Effector CD4-positive, alpha-beta T cell (primary cell): ENCODE results near the gene SELENOS.

Source experiments
- DNase-seq: peaks from one replicate; pipeline ENCODE4 v3.0.0-alpha.2; 2020
- total RNA-seq: gene quantifications from one replicate; lab custom pipeline; 2026; lab: John Stamatoyannopoulos, UW

SELENOS gene, protein sequence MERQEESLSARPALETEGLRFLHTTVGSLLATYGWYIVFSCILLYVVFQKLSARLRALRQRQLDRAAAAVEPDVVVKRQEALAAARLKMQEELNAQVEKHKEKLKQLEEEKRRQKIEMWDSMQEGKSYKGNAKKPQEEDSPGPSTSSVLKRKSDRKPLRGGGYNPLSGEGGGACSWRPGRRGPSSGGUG
- total RNA-seq: 24.4 reads per million, percentile 51 among the genes with 10 or more reads in this experiment

DNA sequence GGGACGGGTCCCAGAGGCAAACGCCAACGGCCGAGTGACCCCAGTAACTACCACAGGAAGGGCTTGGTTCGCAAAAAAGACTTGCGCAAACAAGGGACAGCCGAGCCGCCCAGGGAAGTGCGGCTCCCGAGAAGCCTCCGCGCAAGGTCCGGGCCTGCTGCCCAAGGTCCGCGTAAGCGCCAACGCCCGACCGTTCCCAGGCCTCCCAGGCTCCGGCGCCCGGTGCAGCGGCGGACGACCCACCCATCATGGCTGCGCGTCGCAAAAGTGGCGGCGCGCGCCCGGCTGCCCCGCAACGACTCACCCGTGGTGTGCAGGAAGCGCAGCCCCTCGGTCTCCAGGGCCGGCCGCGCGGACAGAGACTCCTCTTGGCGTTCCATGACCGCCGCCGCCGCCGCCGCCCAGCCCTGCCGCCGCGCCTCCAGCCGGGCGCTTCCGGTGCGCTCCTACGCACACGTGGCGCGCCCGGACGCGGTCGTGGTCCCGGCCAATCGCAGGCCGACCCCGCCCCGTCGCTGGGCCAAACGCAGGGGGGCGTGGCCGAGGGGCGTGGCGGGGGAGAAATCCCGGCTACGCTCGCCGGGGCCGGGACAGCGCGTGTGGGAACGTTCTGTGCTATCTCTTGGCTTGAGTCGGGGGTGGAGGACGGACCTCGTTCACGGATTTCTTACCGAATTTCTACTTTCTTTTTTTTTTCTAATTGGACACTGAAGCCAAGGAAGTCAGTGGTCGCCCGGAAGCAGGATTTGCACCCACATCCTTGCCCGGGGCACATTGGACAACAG lies at the start of gene SELENOS:
Gene SELENOS (minus strand): TSS at position 448 of the 785 bp plus-strand sequence. CDS start 68 bp downstream, at position 380.
- DNase-seq: peak; percentile 86

DNA sequence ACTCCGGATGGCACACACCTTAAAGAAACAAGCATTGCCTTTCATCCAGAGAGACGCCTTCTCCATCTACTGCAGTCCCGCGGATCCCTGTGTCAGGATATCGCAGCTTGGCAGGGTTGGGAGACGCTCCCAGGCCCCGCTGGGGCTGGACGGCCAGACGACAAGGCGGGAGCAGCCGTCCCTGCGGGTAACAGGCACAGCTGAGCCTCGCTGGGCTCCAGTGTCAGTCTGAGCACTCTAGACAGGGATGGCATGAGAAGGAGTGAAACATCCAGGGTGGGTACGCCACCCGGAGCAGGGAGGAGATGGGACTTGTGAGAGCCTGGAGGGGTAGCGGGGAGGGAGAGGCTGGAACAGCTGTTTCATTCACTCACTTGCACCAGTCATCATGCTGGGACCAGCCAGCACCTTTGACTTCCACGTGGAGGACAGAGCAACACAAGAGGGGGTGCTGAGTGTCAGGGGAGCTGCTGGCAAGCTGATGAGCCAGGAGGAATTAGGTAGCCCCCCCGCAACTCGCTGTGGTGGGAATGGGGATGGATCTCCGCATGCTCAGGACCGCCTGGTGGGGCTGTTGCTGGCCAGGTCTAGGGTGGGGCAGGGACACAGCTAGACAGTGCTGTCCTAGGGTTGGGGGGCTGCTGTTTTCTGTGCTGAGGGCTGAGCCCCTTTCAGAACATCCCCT lies 49.3 kb upstream of the SELENOS start:
- no peak for DNase-seq

DNA sequence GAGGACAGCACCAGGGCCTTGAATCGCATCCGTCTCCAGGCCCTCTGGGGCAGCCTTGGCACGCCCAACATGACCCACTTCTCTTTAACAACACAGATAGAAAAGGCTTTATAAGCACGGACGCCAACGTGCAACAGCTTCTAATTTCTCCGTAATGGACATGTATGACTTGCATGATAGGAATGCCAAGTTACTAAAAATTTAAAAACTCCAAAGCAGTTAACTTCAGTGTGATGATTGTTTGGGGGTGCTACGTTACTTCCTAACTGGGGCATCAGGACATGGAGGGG lies 48.7 kb upstream of the SELENOS start:
- no peak for DNase-seq

DNA sequence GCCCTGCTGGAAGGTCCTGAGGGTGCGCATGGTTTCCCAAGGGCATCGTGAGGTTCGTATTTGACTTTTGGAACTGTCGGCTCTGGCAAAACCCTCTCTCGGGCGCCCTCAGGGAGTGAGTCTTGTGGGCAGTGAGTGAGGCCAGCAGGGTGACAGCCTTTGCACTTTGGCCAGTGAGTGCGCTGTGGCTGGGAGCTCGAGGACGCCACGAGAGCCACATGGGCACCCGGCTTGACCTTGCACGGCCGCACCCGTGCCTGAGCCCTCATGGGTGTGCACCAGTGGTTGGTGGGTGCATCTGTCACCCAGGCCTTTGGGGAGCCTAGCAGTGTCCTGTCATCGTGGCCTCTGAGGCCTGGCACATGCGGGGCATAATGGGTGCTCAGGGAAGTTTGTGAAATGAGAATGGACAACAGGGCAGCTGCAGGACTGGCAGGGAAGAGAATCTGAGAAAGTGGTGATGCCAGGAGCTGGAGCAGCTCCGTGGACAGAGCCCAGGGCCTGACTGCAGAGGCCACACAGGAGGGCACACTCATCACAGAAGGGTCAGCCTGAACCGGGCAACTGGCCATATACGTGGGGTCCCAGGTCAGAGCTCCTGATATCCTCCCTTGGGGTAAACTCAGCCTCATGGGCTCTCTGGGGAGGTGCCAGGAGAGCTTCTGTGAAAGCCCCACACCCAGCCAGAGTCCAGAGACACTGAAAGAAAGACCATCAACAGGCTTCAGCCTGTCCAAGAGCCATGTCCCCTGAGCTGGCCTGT lies 48.2 kb upstream of the SELENOS start:
- no peak for DNase-seq

DNA sequence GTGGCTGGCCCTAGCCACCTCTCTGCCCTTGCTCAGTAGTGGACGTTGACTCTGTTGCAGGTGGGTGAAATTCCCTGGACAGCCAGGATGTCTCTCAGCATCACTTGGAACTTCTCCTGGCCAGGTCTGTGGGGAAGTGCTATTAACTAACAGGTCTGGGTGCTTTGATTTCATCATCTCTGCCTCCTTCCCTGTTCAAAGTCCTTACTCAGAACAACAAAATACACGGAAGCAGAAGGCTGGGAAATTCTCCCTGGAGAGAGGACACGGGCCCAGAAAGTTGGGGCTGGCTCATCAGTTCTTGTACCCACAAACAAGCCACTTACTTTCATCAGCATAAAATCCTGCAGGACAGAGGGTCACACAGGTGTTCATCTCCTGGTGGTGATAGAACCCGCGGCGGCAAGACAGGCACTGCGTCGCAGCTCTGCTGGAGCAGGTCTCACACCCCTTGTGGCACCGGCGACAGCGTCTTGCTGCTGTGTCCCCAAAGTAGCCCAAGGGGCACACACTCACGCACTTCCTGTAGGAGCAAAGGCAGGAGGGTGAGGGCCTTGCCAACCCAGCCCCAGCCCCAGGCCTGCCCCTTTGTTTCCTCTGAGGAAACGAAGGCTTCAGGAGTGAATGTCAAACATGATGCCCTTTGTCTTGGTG lies 47.4 kb upstream of the SELENOS start:
- DNase-seq: no peak

DNA sequence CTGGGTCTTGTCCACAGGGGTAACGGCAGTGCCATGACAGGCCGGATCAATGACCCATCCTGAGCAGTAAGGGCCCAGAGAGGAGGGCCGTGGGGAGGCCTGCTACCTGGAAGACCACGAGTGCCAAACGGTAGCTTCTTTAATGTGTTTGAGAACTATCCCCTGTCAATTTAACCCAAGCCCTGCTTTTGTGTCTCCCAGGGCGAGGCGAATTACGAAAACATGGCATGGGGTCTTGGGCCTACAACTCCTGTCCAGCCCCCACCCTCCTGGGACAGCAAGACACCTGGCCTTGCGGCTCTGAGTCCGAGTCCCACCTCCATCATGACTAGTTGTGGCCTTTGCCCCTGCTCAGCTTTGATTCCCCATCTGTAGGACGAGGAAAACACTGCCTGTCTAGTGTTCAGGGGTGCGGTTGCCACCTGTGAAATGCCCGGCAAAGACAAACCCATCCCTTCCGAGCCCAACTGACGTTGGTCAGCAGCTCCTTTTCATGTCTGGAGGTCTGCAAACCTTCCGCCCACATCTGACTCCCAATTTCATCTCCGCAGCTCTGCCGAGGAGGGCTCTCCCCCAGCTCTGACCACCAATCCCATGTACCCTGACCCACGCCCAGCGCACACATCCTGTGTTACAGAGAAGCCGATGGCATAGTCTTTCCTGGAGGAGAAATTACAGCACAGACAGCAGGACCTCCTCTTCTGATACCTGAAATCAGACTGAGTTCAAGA lies 46.7 kb upstream of the SELENOS start:
- no peak for DNase-seq

DNA sequence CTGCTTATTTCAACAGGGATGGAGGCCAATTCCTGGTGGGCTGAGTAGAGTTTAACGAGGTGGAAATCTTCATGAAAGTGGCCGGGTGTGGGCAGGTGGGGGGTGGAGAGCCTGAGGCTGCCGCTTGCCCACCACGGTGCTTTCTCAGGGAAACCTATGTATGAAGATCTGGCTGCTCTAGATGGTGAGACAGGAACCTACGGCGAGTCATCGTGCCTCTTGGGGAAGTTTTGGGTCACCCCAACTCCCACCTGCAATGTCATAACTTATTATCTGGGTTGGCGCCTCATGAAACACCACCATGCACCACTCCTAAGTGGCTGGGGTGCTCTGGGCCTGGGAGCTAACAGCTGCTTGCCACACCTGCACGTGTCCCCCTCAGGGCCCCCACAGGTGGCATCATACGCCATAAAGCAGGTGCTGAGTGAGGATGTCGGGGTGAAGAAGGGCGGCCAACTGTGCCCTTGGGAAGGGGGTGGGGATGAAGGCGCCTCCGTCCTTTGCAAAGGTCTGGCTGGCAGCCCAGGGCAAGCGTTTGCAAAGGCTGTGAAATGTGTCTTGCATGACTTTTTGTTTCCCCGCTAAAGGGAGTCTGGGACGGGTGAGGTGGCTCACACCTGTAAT lies 45.7 kb upstream of the SELENOS start:
- DNase-seq: no peak

DNA sequence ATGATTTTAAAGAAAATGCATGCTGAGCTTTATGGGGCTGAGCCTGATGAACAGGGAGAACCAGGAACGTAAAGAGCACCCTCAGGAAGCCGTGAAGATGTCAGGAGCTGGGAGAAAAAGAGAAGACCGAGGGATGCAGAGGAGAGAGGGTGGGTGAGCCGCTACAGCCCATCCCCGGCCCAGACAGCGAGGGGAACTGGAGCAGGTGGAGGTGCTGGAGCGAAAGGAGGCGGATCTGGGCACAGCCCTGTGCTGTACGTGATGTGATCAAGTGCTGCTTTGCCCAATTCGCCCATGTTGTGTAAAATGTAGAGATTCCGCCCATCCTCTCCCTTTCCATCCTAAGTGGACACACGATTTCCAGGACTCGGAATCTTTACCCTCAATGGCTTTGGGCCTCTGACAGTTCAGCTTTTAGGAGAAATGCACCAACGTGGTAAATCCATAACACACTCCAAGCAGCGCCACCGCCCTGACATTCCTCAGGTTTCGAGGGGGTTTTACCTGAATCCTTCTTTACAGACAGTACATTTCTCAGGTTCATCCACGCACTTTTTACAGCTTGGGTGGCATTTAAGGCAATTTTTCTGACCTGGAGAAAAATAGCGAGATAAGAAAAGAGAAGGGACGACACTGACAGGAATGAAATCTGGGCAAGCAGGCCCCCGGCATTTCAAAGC lies 44.9 kb upstream of the SELENOS start:
- no peak for DNase-seq

DNA sequence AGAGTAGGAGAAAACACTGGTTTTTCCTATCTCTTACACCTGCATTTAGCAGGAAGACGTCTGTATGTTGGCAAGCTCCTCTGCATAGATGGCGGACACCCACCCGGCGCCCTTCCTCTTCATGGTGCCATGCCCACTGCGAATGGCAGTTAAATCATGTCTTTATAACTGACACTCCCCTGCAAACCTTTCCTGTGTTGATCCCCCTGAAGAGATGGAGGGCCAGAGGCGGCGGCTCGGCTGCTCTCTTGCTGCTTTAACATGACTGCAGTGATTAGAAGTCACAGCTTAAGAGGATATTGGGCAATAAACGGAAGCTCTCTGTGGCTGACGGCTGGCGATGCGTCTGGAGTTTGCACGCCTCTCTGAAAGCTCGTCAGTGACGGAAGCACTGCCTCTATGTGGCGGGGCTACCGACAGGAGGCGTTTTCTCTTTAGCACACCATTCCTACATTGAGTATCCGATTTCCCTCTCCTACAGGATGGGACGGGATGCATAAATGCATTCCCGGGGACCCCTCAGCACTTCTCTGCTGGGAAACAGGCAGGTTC lies 43.3 kb upstream of the SELENOS start:
- peak; percentile 16 for DNase-seq

DNA sequence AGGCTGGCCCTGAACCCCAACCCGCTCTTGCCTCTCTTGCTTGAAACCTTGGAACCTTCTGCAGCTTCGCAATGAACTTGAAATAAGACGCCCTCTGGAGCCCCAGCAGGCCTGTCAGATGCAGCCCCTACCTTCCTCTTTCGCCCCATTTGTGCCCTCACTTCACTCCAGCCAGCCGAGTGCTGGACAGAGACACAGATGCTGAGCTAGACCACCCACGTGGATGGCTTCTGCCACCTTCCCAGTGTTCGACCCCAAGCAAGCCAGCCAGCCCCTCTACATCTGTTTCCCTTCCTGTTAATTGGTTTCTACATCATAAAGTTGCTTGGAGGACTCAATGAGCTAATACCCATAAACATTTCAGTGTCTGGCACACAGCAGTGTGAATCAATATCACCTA lies 41.6 kb upstream of the SELENOS start:
- DNase-seq: no peak

DNA sequence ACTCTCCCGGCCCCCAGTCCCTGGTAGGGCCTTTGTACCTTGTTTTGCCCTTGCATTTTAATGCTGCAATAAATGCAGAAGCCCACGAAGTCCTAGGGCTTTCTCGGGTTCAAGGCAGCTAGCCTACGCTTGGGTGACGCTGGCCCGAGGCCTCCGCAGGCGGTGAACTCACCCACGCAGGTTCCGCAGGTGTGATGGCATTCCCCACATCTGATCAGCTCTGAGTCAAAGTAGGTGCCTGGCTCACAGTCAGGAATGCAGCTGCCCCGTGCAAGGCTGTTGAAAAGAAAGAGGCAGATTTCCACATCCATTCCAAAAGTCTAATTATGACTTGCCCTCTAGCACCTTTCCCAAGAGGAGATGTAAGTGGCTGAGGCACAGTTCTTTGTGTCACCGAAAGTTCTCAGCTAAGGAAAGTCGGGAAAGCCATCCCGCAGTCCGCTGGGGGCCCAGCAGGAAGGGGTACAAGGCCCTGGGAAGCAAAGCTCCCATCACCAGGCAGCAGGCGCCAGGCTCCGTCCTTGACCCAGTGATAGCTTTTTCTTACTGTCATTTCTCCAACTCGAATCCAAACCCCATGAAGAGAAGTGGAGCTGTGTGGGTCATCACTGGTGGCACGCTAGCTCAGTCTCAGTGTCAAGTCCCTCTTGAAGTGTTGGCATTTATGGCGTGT lies 41.0 kb upstream of the SELENOS start:
- DNase-seq: no peak

DNA sequence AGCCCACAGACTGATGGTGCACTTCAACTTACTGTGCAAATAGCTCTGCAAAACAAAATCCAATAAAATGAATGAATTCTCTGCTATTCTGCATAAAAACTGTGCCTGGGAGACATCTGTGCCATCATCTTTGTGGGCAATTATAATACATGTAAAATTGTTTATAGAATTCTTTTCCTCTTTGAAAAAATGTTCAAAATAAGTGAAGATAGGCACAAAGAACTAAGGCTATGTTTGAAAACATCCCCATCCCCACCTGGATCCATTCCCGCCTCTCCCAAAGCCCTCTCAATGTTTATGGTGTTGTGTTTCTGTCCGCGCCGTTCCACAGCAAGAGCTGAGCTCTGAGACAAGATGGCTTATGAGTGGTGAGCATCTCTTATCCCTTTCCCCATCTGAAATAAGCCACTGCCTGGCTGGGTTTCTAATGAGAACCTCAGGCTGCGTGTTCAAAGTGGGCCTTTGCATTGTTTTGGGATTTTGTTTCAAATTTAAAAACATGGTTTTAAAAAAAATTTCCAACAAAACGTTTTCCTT lies 40.1 kb upstream of the SELENOS start:
- no peak for DNase-seq

DNA sequence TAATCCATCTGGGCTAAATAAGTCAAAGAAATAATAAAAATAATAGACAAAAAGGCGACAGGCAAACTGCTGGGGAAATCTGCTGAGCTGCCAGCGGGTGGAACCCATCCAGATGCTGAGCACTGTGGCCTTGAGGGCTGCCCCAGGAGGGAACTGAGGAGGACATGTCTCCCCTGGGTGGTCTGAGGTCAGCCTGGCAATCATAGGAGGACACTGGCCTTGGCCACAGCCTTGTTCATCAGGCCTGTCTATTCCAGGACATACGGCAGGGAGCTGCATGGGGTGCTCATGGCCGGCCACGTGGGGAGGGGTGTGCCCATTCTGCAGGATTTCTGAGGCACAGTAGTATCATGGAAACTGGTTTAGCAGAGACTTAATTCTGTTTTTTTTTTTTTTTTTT lies 39.2 kb upstream of the SELENOS start:
- no peak for DNase-seq

DNA sequence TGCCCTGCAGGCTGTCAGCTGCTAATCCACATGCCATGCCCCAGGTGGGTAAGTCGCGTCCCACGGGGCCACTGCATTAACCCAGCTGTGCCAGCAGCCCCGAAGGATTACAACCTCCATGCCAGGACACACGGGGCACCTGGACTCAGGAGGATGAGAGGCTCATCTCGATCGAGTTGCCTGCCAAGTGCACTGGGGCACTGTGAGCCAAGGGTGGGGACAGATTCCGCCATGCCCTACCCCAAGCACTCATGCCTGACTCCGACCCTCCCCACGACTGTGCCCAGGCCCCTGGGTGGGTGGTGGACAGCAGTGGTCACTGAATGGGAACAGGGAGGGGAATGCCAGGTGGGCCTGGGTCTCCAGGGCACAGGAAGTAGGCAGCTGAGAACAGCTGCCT lies 38.5 kb upstream of the SELENOS start:
- no peak for DNase-seq

DNA sequence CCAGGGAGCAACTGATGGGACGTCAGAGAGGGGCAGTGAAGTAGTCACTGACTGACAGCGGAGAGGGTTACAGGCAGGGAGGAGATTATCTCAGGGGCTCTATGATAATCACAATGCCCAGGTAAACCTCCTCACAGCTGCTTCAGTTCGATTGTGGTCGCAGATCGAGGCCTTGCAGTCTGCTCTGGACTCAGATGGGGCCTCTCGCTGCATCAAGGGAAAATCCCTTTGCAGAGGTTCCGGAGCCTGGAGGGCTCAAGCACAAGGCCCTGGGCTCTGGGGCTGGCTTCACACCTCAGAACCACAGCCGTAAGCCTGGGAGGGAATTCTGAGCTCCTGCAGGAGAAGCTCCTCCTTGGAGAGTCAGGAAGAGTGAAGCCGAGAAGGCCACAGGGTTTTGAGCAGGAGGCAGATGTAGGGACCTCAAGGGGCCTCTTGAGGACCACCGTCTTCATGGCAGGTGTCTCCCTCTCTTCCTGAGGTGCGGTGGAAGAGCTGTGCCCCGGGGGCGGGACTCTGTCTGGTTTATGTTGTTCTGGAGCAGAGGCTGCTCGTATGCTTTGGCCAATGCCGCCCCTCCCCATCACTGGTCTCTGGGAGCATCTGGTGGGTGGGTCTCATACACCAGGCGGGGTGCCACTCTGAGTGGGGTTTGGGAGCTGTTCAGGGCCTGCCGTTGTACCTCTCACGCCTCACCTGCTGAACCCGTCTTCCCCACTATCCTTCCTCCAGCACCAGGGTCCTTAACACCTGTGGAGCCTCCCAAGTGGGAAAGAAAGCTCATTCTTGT lies 37.2 kb upstream of the SELENOS start:
- no peak for DNase-seq

DNA sequence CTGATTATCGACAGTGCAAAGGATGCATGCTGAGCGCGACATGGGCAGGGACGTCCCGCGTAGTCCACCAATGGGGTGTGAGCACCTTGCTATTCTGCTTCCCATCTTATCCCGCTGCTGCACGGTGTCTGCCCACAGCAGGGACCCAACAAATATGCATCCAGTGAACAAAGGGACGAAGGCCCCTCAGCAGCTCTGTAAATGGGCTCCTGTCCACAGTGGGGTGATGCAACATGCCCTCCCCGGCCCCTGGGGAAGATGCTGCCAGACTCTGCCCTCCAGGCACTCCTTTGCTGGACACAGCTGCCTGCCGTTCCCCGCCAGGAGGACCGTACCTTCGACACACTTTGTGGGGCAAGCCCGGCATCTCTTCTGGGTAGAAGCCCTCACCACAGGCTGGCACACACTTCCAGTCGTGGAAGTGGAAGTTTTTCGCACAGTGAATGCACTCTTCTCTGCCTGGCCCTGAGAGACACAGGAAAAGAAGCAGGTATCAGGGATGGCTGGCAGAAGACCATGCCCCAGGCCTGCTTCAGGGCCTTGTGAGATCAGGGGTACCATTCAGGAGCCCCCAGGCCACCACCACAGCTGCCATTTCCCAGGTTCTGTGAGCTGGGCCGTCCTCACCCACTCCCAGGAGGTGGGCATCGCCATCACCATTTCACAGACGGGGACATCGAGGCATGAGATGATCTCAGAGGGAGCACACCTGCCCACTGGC lies 35.9 kb upstream of the SELENOS start:
- no peak for DNase-seq

DNA sequence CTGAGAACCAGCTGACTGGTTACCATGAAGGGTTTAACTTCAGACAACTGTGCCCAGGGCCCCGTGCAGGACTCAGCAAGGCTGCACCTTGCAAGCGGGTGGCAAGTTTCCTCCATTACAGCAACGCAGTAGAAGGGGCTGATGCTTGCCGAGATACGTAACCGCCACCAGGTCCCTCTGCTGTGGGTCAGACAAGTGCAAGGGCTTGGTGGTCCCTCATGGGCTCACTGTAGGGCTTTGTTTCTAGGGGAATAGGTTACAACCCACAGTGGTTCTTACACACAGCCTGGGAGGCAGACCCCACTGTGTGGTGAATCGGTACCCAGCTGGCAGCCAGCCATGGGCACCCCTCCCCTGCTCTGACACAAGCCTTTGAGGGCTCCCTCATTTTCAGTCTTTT lies 33.2 kb upstream of the SELENOS start:
- no peak for DNase-seq

DNA sequence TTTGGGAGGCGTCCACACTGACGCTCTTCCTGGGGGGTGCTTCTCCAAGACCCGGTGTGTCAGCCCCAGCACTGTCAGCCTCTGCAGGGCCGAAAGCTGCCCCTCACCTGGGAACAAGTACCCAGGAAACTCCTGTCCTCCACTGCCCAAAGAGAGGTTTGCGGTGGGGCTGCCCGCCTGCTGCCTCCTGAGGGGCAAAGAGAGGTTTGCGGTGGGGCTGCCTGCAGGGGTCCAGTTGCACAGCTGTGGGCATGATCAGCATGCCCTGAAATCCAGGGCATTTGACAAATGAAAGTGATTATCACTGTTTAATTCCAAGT lies 32.8 kb upstream of the SELENOS start:
- DNase-seq: no peak
